Type B pancreatic cell (in vitro differentiated cells): ENCODE measurements around the gene NAT9. TPM values are rescaled to one million over a fixed set of nuclear protein-coding genes. Genes with fewer than 3 reads are reported as not detected.

Experiments used
- DNase-seq: peaks from one replicate; pipeline ENCODE4 v3.0.0; 2021; ENCODE audit warnings: mixed read lengths; ENCODE audit not compliant: unreplicated experiment; ENCODE audit errors: extremely low spot score
- H3K27ac Mint-ChIP-seq: 2 replicates; pipeline ENCODE4 v1.8.0; 2021; ENCODE audit warnings: mild to moderate bottlenecking, mixed read lengths
- H3K27me3 Mint-ChIP-seq: 2 replicates; pipeline ENCODE4 v1.8.0; 2021; ENCODE audit warnings: mixed read lengths
- H3K36me3 Mint-ChIP-seq: 2 replicates; pipeline ENCODE4 v1.8.0; 2021; ENCODE audit warnings: mixed read lengths
- H3K4me1 Mint-ChIP-seq: one replicate; pipeline ENCODE4 v1.8.0; 2021; ENCODE audit warnings: mixed read lengths; ENCODE audit not compliant: unreplicated experiment
- H3K4me3 Mint-ChIP-seq: 2 replicates; pipeline ENCODE4 v1.8.0; 2021; ENCODE audit warnings: mild to moderate bottlenecking, mixed read lengths
- H3K9me3 Mint-ChIP-seq: 2 replicates; pipeline ENCODE4 v1.8.0; 2021; ENCODE audit warnings: mixed read lengths
- CTCF ChIP-seq: fragments of 200-600 bp; sonication (generic); conservative IDR thresholded peaks from 2 replicates; pipeline ENCODE4 v1.5.0; 2021; ENCODE audit warnings: antibody characterized with exemption, mild to moderate bottlenecking
- total RNA-seq: library from RNA; stranded (reverse); gene quantifications from 2 replicates; pipeline ENCODE4 v1.2.1, GENCODE V29; 2021; ENCODE audit warnings: low replicate concordance

NAT9 gene
- total RNA-seq, 1 donor from 2014 or later: 67.2 TPM

GRCh38 chr17:74768069-74768762, 7.9 kb downstream of the NAT9 start:
- no peaks in the 10 kb centered on the region for H3K27me3 Mint-ChIP-seq
- DNase-seq: no peak
- peaks cover 20% of the 10 kb centered on the region for H3K4me1 Mint-ChIP-seq
- H3K9me3 Mint-ChIP-seq: no peaks in the 10 kb centered on the region
- H3K27ac Mint-ChIP-seq: peak overlapping the region; percentile 82
- peaks cover 5% of the 10 kb centered on the region for H3K36me3 Mint-ChIP-seq
- no peak for TF ChIP-seq CTCF
- H3K4me3 Mint-ChIP-seq: peak overlapping the region; percentile 28

DNA sequence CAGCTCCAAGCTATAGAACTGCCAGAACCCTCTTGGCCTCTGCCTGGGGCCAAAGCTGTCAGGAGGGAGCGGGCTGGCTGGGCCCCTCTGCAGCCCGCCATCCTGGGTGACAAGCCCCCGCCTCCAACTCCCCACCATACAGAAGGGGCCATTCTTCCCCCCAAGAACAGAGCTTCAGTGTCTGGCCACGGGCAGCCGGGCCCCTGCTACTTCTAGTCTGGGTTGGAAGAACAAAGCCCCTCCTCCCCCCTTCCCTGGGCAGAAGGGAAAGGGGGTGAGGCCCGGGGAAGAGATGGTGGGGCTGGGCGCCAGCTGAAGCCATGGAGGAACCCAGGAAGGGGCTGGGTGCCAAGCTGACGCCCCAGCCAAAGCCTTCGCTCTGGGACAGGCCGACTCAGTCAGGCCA, 9.0 kb downstream of the NAT9 start:
- TF ChIP-seq CTCF: no peak
- no peaks in the 10 kb centered on the region for H3K9me3 Mint-ChIP-seq
- no peak overlapping the region for H3K27ac Mint-ChIP-seq
- no peaks in the 10 kb centered on the region for H3K36me3 Mint-ChIP-seq
- H3K27me3 Mint-ChIP-seq: no peaks in the 10 kb centered on the region
- no peak for DNase-seq
- peaks cover 27% of the 10 kb centered on the region for H3K4me1 Mint-ChIP-seq
- no peak overlapping the region for H3K4me3 Mint-ChIP-seq

DNA sequence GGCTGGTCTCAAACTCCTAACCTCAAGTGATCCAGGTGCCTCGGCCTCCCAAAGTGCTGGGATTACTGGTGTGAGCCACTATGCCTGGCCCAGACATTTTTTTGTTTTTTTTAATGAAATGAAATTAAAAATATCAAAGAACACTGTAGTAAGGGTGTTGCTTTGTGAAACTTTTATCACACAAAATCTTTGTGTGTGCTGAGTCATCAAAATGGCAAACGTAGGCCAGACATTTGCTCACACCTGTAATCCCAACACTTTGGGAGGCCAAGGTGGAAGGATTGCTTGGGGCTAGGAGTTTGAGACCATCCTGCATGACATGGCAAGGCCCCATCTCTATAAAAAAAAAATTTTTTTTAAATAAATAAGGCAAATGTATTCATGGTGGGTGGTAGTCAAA, 9.7 kb downstream of the NAT9 start:
- no peak for DNase-seq
- no peak overlapping the region for H3K4me3 Mint-ChIP-seq
- TF ChIP-seq CTCF: no peak
- H3K27ac Mint-ChIP-seq: no peak overlapping the region
- no peaks in the 10 kb centered on the region for H3K27me3 Mint-ChIP-seq
- H3K9me3 Mint-ChIP-seq: no peaks in the 10 kb centered on the region
- H3K4me1 Mint-ChIP-seq: peaks cover 27% of the 10 kb centered on the region
- H3K36me3 Mint-ChIP-seq: no peaks in the 10 kb centered on the region

DNA sequence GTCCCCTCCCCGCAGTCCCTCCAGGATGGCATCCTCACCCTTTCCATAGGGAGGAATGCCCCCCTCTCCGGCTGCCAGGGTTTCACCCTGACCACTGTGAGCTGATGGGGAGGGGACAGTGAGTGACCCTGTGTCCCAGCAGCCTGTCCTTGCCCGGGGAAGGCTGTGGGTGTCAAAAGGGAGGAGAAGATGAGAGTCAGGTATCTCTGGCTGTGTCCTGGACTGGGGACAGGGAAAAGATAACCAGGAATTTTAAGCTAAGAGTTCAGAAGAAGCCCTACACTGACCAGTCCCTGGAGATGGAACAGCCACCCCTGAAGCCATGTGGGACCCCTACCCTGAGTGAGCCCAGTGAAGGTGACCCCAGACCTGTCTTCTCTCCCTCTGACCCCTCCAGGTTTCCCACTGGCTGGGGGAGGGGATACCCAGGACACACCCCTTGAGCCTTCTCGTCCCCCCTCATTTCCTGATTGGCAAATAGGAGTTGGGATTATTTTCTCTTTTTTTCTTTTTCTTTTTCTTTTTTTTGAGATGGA, 11.3 kb downstream of the NAT9 start:
- H3K4me1 Mint-ChIP-seq: peaks cover 26% of the 10 kb centered on the region
- DNase-seq: no peak
- peak overlapping the region; percentile 39 for H3K27ac Mint-ChIP-seq
- no peaks in the 10 kb centered on the region for H3K27me3 Mint-ChIP-seq
- no peaks in the 10 kb centered on the region for H3K36me3 Mint-ChIP-seq
- H3K4me3 Mint-ChIP-seq: no peak overlapping the region
- H3K9me3 Mint-ChIP-seq: no peaks in the 10 kb centered on the region
- no peak for TF ChIP-seq CTCF

- Mint-ChIP-seq H3K27ac (peak overlapping the region; percentile 46), H3K36me3 (no peaks in the 10 kb centered on the region), H3K27me3 (no peaks in the 10 kb centered on the region), H3K9me3 (no peaks in the 10 kb centered on the region), H3K4me3 (peak overlapping the region; percentile 57), H3K4me1 (peaks cover 27% of the 10 kb centered on the region)
- no peak for DNase-seq
- TF ChIP-seq CTCF: no peak
Measured at GRCh38 chr17:74763565-74764387, 12.4 kb downstream of the NAT9 start.
